H1 (cell line): ENCODE data around the gene METTL25B. TPM values are rescaled to one million over a fixed set of nuclear protein-coding genes. Genes with fewer than 3 reads are reported as not detected.

ENCODE experiments used
- ATF2 ChIP-seq: IDR thresholded peaks from 2 replicates; pipeline ENCODE4 v1.6.1; 2012; ENCODE audit warnings: low read length, inconsistent platforms
- BCL11A ChIP-seq, 2 experiments: IDR thresholded peaks; one replicate each; pipeline ENCODE4 v1.6.1; 2011; ENCODE audit warnings: low read depth in 2 of 2, low read length in 2 of 2, mild to moderate bottlenecking in 2 of 2
- EP300 ChIP-seq, 2 experiments: IDR thresholded peaks; 1 replicate in 1 of 2; 2 replicates in 1 of 2; pipeline ENCODE4 v1.6.1; 2011 to 2012; ENCODE audit warnings: low read depth in 2 of 2, low read length in 2 of 2, mild to moderate bottlenecking in 2 of 2, borderline replicate concordance in 1 of 2, inconsistent platforms in 1 of 2, moderate library complexity in 1 of 2
- HDAC2 ChIP-seq, 2 experiments: fragments of 300-600 bp in 1 of 2; sonication (generic) in 1 of 2; IDR thresholded peaks; 2 replicates each; pipeline ENCODE4 v1.6.1; 2011 to 2012; ENCODE audit warnings: low read depth in 2 of 2, low read length in 2 of 2, mild to moderate bottlenecking in 2 of 2, moderate library complexity in 2 of 2, borderline replicate concordance in 1 of 2, inconsistent platforms in 1 of 2
- NANOG ChIP-seq: IDR thresholded peaks from 2 replicates; pipeline ENCODE4 v1.6.1; 2011; ENCODE audit warnings: low read length, low read depth, mild to moderate bottlenecking, inconsistent platforms; ENCODE audit not compliant: insufficient read depth, poor library complexity, severe bottlenecking
- RBBP5 ChIP-seq: IDR thresholded peaks from 2 replicates; pipeline ENCODE4 v1.7.1; 2012; ENCODE audit warnings: low read depth, mild to moderate bottlenecking, inconsistent platforms, low read length, moderate library complexity, borderline replicate concordance
- USF2 ChIP-seq: IDR thresholded peaks from 2 replicates; pipeline ENCODE4 v1.6.1; 2011; ENCODE audit warnings: low read length, improper control_type of control experiment
- polyA plus RNA-seq, 7 experiments: library from polyadenylated mRNA; depleted of rRNA in 3 of 7; stranded (reverse) in 5 of 7; unstranded in 2 of 7; fragments of >200 nt in 5 of 7; fragments of 200-250 nt in 2 of 7; gene quantifications; 1 replicate in 5 of 7; 2 replicates in 1 of 7; 4 replicates in 1 of 7; pipeline versions ENCODE4 v1.2.1 to v1.2.3, GENCODE V29; 2011 to 2013; ENCODE audit warnings: missing spikeins in 2 of 7, mixed read lengths in 2 of 7
- total RNA-seq: library from RNA; stranded (reverse); fragmentation: NEBNext Ultra II Directional; extraction: Animal tissue kit (Norgen Biotek cat#: 25700); gene quantifications from 2 replicates; pipeline ENCODE4 v1.2.1, GENCODE V29; 2021

The METTL25B gene
- total and polyA plus RNA-seq, 2 of the 8 experiments (the other 6 are each of a cell fraction or from before 2014, with no cell fraction given) = 28.4 to 30.1 TPM

- peak; percentile 30; the same call in 1 of the 2 replicates for TF ChIP-seq USF2
- TF ChIP-seq HDAC2 (IDR thresholded peaks at IDR 0.05; ENCODE audit: borderline replicate concordance in 1 of 2, low read depth in 2 of 2, low read length in 2 of 2) = no peak
- no peak for TF ChIP-seq BCL11A (IDR thresholded peaks at IDR 0.05; ENCODE audit: low read depth in 2 of 2, low read length in 2 of 2)
- no peak for TF ChIP-seq EP300 (IDR thresholded peaks at IDR 0.05; ENCODE audit: borderline replicate concordance in 1 of 2, low read depth in 2 of 2, low read length in 2 of 2)
- no peak for TF ChIP-seq ATF2
- peak; percentile 43 for TF ChIP-seq NANOG
- TF ChIP-seq RBBP5 = no peak
These were observed 24.5 kb upstream of the METTL25B start (continued) for GRCh38 chr1:156703741-156704140.
